Astrocyte of the cerebellum (primary cell): ENCODE measurements around the gene KRT5.

Source experiments
- DNase-seq: peaks from one replicate; pipeline ENCODE4 v3.0.0-alpha.2; 2011; ENCODE audit warnings: low read depth
- H3K4me3 ChIP-seq: 2 replicates; pipeline ENCODE4 v1.5.1; 2011; ENCODE audit warnings: mild to moderate bottlenecking, low read depth, low read length, moderate library complexity
- CTCF ChIP-seq: IDR thresholded peaks from 2 replicates; pipeline ENCODE4 v1.5.1; 2012; ENCODE audit warnings: low read length, low read depth, moderate library complexity, mild to moderate bottlenecking; ENCODE audit errors: missing control alignments
- in situ Hi-C: cut with HindIII; loops from 2 replicates; pipeline ENCODE4 v1.10.0; 2017; ENCODE audit warnings: low sequenced_read_pairs

The KRT5 gene

GRCh38 chr12:52539821-52540173 is 19.6 kb upstream of the KRT5 start:
- no peak for TF ChIP-seq CTCF
- DNase-seq, result no peak
- in situ Hi-C loops, result no loop called here
- H3K4me3 ChIP-seq, result no peak overlapping the region

GRCh38 chr12:52539083-52539820 is 19.1 kb upstream of the KRT5 start:
- DNase-seq, result peak; percentile 13

GRCh38 chr12:52537101-52537500 is 16.9 kb upstream of the KRT5 start:
- DNase-seq, result no peak
- in situ Hi-C loops, result no loop called here
- TF ChIP-seq CTCF, result no peak
- H3K4me3 ChIP-seq, result no peak overlapping the region

More at GRCh38 chr12:52539083-52539820, 19.1 kb upstream of the KRT5 start:
- in situ Hi-C loops, result no loop called here
- H3K4me3 ChIP-seq, result no peak overlapping the region
- TF ChIP-seq CTCF, result no peak

- in situ Hi-C loops, result no loop called here
- DNase-seq, result no peak
- no peak for TF ChIP-seq CTCF
- H3K4me3 ChIP-seq, result no peak overlapping the region
Measured at GRCh38 chr12:52535574-52535973, 15.4 kb upstream of the KRT5 start.

GRCh38 chr12:52534482-52534881 is 14.3 kb upstream of the KRT5 start:
- in situ Hi-C loops, result no loop called here
- peak; percentile 22 for TF ChIP-seq CTCF
- DNase-seq, result no peak
- H3K4me3 ChIP-seq, result no peak overlapping the region

- in situ Hi-C loops, result no loop called here
- no peak overlapping the region for H3K4me3 ChIP-seq
- no peak for TF ChIP-seq CTCF
- no peak for DNase-seq
Measured at GRCh38 chr12:52533686-52534470, 13.7 kb upstream of the KRT5 start.
